Activated CD4-positive, alpha-beta T cell treated with anti-CD3 and anti-CD28 coated beads, Interleukin-2, amount 50 U/mL, for 48 hours (primary cell): ENCODE results near the gene TMEM129.
A peak's percentile ranks its signal among the peaks of the same experiment; 100 is the strongest.
"Not testable (repeated sequence)": the region's sequence is repeated elsewhere in the genome, so short reads cannot be mapped to it uniquely, and the experiment has no call there.

Experiments
- DNase-seq, 2 experiments: peaks; one replicate each; pipeline ENCODE4 v3.0.0-alpha.2; 2020

TMEM129 gene

DNA sequence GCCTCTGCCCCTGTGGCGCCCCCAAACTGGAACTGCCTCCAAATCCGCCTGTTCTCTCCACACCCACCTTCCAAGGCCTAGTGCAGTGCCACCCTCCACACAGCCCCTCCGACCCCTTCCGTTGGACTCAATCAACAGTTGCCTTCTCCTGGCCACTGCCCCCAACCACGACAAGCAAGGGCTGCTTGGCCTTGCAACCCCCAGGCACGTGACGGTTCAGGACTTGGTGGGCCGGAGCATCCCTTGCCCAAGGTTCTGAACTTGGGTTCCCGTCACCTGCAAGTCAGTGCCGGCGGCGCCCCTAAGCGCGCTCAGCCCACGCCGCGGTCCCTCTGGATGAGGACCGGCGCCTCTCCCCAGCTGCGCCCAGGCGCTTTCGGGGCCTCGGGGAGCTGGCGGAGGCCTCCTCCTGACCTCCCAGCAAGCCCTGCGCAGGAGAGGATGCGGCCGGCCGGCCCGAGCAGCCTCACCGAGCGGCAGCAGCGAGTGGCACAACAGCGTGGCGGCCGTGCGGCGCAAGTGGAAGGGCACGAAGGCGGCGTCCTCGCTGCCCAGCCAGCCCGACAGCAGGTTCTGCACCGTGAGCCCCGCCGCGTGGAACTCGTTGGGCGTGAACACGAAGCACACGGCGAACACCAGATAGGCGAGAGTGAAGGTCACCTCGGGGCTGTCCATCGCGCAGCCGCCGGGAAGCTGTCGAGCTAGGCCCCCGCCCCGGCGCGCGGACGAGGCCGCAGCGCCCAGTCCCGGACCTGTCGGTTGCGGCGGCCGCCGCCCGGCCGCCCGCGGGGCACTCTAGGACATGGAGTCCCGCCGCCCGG is 750 bp downstream of the TMEM129 start:
- peak; percentile 54 to 61 for DNase-seq

DNA sequence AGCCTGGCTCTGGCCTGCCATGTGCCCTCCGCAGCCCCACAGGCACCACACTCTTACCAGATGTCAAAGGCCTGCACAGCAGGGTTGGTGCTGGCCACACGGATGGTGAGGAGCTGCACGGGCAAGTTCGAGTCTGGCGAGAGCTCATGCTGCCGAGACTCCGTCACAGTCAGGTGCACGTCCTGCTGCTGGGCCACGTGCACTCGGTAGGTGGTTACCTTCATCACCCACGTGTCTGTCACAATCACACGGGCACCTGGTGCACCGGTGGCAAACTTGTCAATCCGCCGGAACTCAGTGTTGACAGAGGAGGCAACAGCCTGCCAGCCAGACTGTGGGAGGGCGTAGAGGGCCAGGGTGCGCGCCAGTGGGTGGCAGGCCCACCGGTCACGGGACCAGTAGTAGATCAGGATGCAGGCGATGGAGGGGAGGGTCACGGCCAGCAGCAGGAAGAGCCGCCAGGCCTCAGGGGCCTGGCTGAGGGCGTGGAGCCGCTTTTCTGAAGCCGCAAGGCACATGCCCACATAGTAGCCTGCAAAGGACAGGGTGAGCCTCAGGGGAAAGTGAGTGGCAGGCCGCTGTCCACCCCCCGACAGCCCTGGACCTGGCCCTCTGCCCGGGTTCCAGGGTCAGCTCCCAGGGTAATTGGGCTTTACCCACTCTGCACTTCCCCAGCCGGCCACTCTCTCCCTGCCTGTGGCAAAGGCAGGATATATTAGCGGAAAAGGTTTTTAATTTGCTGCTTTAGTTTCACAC is 2.9 kb downstream of the TMEM129 start:
- no peak for DNase-seq

DNA sequence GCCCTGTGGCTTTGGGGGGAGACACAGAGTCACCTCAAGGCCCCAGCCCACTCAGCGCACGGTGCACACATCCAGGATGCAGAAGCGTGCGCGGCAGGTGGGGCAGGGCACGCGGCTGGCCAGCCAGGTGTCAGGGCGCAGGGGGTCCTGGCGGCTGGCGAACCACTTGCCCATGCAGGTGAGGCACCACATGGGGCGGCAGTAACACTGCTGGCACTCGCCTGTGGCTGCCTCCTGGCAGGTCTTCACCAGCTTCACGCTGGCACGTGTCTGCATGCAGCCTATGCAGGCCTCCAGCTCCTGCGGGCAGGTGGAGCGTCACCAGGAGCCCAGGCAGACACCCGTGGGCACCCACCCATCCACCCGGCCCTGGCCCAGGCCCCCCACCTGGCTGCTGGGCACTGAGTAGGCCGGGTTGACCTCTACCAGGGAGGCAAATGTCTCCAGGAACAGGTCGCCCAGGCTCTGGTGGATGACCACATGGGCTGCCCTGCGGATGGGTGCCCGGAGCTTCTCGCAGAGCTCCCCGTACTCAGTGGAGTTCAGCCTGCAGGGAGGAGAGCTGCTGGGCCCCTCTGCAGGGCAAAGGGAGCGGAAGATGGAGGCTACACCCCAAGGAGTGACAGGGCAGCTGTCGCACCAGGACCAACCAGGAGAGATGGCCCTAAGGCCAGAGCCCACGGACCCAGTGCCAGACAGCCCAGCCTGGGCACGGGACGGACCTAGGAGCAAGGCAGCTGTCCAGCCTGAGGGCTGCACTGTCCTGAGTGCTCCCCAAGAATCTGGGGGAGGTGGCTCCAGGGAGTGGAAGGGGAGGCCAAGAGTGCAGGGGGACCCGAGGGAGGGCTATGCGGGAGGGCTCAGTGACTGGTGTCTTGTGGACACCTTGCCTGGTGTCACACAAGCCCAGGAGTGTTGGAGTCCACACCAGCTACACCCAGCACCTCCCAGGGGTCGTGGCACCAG is 3.7 kb downstream of the TMEM129 start:
- DNase-seq, result no peak

DNA sequence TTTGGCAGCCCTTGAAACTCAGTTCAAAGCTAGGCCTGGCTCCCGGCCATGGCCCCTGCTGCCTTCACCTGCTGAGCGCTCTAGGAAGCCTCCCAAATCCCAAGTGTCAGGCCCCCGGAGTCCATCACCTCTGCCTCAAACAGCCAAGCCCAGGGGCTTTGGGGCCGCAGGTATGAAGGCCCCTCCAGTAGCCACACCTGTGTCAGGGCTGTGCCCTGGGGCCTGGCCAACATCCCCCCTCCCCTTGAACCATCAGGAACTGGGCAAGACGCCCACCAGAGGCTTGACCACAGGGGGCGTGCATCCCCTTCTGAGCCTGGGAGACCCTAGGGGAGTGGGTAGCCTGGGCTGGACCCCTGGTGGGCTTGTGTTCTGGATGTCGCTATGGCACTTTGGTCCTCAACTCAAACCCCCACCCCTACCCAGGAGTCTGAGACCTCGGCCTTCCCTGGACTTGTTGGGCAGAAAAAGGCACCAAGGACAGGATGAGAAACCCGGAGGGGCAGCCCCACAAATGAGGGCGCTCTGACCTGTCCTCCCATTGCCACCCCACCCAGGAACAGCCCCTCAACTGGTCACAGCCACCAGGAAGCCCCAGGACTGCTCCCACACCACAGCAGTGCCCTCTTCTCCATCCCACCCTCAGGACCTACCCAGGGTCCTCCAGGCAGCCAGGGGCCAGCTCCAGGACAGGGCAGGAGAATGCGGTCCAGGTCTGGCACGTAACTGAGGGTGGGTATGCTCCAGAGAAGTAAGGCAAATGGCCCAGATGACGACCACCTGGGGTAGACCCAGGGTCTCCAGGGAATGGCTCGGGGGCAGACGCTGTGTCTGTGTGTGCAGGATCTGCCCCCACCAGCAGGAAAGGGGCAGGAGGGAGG is 4.8 kb downstream of the TMEM129 start:
- no peak for DNase-seq

DNA sequence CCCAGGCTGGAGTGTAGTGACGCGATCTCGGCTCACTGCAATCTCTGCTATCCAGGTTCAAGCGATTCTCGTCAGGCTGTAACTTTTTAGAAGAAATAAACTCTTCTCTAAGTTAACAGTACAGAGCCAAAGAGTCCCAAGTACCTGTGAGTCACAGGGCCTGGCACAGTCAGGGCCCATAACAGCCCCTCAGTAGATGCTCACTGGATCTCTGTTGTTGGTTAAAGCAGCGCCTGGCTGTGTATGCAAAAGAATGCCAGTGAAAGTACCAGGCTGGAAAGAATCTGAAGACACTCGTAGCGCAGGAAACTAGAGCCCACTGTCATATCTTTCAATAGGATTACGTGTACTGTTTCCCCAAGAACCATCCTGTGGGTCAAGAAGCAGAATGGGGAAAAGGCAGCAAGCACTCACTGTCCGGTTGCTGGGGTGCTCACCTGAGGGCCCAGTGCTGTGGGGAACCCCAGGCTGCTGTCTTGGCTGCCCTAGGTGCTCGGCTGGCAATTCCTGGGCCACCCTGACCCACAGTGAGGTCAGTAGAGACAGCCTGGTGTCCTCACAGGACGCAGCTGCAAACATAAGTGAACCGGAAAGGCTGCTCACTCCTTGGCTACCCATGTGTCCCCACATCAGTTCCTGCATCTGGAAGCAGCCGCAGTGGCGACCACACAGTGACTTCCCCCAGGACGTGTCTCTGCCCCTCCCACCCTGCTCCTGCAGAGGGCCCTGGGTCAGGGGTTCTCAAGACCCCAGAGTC is 5.9 kb downstream of the TMEM129 start:
- no peak for DNase-seq

DNA sequence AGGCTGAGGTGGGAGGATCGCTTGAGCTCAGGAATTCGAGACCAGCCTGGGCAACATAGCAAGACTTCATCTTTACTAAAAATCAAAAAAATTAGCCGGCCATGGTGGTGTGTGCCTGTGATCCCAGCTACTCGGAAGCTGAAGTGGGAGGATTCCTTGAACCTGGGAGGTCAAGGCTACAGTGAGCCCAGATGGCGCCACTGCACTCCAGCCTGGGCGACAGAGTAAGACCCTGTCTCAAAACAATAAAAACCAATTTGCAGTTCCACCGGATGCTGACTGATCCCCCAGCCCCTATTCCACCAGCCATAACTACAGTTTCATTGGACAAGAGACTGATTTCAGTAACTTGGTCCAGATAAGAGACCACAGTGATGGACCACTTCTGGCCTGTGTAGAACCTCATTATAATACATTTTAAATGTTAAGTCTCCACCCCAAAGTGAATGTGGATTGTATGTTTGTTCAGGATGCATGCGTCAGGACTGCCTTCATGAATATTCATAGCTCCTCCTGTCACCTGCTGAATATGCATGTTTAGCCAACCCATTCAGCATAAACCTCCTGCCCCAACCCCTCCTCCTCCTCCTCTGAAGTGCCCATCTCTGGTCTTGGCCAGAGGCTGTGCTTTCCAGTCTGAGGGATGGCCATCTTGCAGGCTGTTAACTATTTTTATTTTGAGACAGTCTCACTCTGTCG is 6.7 kb downstream of the TMEM129 start:
- no peak for DNase-seq

DNA sequence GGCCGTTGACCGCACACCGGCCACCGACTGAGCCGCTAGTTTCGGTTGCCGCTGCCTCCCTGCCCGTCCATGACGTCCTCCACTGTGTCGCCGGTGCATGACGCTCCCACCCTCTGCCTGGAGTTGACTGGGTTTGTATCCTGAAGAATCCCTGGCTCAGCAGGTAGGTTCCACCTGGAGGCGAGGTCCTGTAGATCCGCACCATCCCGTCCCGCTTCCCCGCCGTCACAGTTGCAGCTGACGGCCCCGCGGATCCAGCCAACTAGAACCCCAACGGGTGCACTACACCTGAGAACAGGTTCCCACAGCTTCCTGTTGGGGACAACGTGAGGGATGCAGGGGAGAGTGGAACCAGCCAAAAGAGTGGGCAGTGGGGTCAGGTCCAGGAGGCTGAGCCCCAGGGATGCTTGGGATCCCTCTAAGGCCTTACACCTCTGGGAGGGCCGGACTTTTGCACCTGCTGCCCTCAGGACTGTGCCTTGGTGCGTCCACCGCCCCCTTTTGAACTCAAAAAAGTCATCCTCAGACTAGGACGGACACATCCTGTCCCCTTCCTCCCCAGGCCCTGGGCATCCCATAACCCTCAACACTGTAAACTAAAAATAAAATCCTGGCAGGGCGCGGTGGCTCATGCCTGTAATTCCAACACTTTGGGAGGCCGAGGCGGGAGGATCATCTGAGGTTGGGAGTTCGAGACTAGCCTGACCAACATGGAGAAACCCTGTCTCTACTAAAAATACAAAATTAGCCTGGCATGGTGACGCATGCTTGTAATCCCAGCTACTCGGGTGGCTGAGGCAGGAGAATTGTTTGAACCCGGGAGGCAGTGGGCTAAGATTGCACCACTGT is 7.9 kb downstream of the TMEM129 start:
- DNase-seq, result no peak

DNA sequence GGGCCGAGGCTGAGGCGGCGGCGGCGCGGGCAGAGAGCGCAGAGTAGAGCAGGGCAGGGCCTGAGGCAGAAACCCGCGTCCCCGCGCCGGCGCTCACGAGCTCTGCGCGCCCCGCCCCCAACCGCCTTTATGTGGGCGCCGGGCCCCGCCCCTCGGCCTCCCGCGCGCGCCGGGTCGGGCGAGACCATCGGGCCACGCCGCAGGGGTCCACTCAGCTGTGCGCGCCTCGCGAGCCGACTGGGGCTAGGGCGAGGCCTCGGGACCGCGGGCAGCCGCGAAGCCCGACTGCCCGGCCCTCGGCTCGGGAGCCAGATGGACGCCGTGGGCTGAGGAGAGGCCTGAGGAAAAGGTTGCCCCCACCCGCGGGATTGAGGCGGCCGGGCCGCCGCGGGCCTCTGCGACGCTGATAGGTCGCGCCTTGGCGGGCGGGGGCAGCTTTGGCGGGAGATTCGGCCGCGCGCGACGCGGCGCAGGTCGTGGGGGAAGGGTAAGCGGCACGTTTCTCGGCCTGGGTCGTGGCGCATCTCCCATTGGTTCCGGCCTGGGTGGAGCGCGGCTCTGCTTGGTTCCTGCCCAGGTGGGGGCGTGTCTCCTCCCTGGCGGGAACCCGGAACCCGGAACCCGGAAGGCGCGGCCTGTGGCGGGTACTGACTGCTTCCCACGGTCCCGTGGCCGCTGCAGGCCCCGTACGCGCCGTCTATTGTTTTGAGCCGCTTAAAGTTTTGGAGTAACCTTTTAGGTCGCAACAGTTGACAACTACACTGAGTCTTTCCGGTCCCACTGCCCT is 8.7 kb downstream of the TMEM129 start, which contains the start of gene SLBP:
SLBP (minus strand) TSS at position 104 of the 787 bp plus-strand sequence. CDS start 131 bp downstream, outside the sequence.
- DNase-seq, result peak; percentile 99

DNA sequence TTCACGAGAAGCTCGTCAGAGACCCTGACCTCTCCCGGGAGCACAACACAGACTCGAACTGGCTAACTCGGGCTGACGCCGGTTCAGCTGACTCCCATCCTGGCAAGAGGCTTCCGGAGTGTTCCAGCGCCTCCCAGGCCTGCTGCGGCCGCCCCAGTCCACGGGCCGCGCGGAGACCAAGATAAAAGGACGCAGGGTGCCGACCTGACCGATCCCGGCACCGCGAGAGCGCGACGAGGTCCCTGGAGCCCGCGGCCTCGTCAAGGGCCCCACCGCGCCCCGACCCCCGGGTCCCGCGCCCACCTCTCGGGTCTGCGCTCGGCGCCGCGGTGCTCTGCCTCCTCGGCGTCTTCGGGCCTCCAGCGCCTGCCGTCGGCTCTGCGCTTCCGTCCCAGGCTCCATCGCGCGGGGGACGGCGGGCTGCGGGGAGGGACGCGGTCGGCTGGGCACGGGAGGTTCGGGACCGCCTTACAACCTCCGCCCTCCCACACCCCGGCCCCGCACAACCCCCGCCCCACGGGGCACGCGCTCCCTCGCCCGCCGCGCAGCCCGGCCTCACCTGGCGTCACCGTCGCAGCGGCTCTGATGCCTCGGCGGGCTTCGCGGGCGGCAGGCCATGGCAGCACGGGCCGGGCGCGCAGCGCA is 9.4 kb downstream of the TMEM129 start:
- peak; percentile 34 to 53 for DNase-seq

DNA sequence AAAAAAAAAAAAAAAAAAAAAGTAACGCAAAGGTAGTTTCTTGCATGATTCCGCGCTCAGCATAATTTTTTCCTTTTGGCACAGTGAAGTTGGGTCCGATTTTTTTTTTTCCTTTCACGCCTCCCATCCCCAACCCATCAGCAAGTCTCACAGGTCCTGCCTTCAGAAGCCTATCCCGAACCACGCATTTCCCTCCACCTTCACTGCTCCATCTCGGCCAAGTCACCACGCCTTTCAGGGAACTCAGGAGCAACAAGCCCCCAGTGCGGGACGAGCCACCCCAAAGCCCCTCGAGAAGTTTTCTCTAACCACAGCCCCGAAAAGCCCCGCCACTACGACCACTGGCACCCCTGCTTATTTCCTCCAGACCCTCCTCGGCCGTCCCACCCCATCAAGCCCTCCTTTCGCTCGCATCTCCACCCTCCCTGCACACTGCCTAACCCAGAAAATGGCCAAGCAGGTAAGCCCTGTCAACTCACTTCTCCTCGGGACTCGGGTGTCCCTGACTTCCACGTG is 10.0 kb downstream of the TMEM129 start:
- DNase-seq, result no peak

DNA sequence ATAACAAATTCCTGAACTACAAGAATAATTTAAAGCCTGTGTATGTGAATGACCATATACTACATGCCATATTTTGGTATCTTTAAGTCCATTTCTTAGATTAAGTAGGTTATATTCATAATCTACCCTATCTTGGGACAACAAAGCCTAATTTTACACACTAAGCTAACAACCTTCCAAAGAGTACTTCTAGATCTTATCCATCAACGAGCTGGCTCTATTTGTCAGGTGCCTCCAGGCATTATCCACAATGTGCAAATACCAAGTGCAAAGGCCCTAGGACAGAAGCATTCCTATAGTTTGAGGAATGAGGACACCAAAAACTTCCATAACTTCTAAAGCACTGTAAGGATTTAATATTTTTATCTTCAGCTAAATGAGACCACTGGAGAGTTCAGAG is 12.5 kb downstream of the TMEM129 start:
- DNase-seq, result no peak

DNA sequence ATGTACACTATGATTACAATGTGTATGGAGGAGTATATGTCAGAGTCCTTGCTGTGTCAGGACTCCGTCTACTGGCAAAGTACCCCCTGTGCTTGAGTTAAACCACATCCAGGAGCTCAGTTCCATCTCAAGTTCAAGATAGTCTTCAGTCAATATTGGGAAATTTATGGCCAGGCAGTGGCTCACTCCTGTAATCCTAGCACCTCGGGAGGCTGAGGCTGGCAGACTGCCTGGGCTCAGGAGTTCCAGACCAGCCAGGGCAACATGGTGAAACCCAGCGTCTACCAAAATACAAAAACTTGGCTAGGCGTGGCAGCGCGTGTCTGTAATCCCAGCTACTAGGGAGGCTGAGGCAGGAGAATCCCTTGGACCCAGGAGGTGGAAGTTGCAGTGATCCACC is 14.8 kb downstream of the TMEM129 start:
- no peak for DNase-seq

DNA sequence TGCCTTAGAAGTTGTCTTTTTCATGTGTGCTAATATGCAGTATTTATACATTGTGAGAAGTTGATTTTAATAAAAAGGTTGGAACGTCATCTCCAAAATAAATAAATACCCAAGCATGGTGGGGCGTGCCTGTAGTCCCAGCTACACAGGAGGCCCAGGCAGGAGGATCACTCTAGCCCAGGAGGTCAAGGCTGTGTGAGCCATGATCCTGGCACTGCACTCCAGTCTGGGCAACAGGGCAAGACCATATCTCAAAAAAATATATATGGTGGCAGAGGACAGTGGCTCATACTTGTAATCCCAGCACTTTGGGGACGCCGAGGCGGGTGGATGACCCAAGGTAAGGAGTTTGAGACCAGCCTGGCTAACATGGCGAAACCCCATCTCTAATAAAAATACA is 15.4 kb downstream of the TMEM129 start:
- DNase-seq, result no peak

DNA sequence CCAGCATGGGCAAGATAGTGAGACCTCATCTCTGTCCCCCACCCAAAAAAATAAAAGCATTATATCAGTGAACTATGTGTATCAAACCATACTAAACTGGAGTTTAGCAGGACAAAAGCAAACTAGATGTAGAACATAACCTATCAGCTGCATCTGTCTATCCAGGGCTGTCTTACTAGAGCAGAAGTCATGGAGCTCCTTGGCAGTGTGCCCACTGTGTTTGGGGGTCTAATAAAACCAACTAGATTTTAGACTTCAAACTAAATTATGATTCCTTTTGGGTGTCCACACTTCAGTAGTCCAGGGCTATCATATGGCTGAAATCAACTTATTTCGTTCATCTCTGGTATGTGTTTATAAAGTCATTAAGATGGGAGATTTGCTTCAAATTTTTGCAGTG is 17.3 kb downstream of the TMEM129 start:
- no peak for DNase-seq

DNA sequence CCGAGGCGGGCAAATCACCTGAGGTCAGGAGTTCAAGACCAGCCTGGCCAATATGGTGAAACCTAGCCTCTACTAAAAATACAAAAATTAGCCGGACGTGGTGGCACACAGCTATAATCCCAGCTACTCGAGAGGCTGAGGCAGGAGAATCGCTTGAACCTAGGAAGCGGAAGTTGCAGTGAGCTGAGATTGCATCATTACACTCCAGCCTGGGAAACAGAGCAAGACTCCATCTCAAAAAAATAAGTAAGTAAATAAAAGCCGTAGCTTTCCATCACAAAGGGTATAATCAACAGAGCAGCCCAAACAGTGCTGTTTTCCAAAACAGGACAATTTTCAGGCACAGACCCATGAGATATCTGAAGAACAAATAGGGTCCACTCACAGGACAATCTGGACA is 19.5 kb downstream of the TMEM129 start:
- not testable (repeated sequence) for DNase-seq

DNA sequence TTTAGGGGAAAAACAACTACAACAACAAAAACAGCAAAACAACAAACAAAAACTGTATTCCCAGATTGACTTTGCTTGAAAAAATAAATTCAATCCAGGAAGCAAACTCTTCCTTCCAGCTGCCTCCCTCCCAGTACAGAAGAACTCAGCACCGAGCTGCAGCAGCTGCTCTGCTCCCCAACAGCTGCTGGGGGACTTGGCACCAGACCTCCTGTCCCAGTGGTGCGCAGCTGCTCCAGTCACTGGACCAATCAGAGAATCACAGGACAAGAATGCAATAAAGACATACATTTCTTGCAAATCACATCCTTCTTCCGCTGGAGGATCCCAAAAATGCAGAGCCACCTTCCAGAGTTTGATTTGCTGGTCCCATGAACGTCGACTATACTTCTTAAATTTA is 25.2 kb downstream of the TMEM129 start:
- DNase-seq, result no peak

DNA sequence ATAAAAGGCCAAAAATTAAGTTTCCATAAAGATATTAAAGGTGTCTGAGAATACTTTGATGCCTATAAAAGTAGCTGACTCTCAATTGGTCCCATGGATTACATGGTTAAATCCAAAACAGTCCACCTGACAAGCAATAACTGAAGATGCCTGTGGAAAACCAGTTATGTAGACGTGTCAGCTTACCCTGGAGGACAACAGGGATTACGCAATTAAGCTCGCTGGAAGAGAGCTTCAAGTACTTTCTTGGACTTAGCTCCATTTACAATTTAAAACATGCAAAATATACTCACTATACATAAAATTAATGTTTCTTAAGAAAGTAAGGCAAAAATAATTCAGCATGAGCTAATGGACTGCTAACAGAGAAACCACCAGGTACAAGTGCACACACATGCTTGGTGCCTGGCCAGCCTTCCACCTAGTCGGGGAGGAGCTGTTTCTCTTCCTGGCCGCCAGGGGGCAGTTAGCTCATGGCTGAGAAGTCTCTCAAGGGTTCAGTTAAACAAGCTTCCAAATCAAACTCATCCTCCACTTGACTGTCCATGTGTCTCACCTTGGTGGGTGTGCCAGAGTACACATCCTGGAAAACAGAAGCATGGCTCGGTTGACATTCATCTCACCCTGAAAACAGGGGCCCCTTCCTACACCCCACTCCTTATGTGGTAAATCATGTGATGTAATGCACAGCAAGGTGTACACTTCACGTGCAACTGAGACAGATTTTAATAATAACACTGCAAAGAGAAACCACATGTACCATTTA is 27.8 kb downstream of the TMEM129 start:
- DNase-seq, result peak; percentile 68 to 76
